HepG2 (cell line): ENCODE measurements around the gene EFS. TPM values are rescaled to one million over a fixed set of nuclear protein-coding genes. Genes with fewer than 3 reads are reported as not detected.

Experiments used
- DNMT3B ChIP-seq: conservative IDR thresholded peaks from 2 replicates; pipeline ENCODE4 v1.6.1; 2016; ENCODE audit warnings: missing biosample characterization, control low read depth
- GABPB1 ChIP-seq: IDR thresholded peaks from 2 replicates; pipeline ENCODE4 v1.6.1; 2016; ENCODE audit warnings: mild to moderate bottlenecking, missing genetic modification reagents, moderate library complexity, missing compliant biosample characterization
- GATAD2A ChIP-seq: IDR thresholded peaks from 2 replicates; pipeline ENCODE4 v1.6.1; 2016
- HDAC1 ChIP-seq: sonication (generic); formaldehyde crosslinking; IDR thresholded peaks from 2 replicates; pipeline ENCODE4 v1.5.1; 2020; ENCODE audit warnings: mild to moderate bottlenecking, missing genetic modification reagents
- HNRNPK ChIP-seq: fragments of 200-400 bp; formaldehyde crosslinking; IDR thresholded peaks from 2 replicates; pipeline ENCODE4 v1.6.1; 2018; ENCODE audit warnings: low read length, low read depth, moderate library complexity, mild to moderate bottlenecking; ENCODE audit not compliant: poor library complexity, severe bottlenecking
- HNRNPLL ChIP-seq: fragments of 200-400 bp; formaldehyde crosslinking; IDR thresholded peaks from 2 replicates; pipeline ENCODE4 v1.6.1; 2017; ENCODE audit warnings: mild to moderate bottlenecking, low read depth, low read length; ENCODE audit not compliant: poor library complexity, severe bottlenecking
- KDM6A ChIP-seq: IDR thresholded peaks from 2 replicates; pipeline ENCODE4 v1.6.1; 2016; ENCODE audit warnings: low read depth
- MATR3 ChIP-seq: sonication (generic); formaldehyde crosslinking; IDR thresholded peaks from 2 replicates; pipeline ENCODE4 v1.4.0; 2020; ENCODE audit warnings: missing genetic modification reagents
- NR2F2 ChIP-seq: IDR thresholded peaks from 2 replicates; pipeline ENCODE4 v1.6.1; 2012; ENCODE audit warnings: low read depth, inconsistent platforms, borderline replicate concordance
- PRDM15 ChIP-seq: sonication (generic); formaldehyde crosslinking; IDR thresholded peaks from 2 replicates; pipeline ENCODE4 v1.4.0; 2020; ENCODE audit warnings: missing genetic modification reagents
- RORA ChIP-seq: sonication (generic); formaldehyde crosslinking; IDR thresholded peaks from 2 replicates; pipeline ENCODE4 v1.5.0; 2020; ENCODE audit warnings: mild to moderate bottlenecking, missing genetic modification reagents, moderate library complexity
- SMYD3 ChIP-seq: sonication (generic); formaldehyde crosslinking; IDR thresholded peaks from 2 replicates; pipeline ENCODE4 v1.8.1; 2023; ENCODE audit warnings: mild to moderate bottlenecking, missing genetic modification reagents
- SNAI1 ChIP-seq: sonication (generic); formaldehyde crosslinking; IDR thresholded peaks from 2 replicates; pipeline ENCODE4 v1.5.0; 2020; ENCODE audit warnings: mild to moderate bottlenecking, missing genetic modification reagents, borderline replicate concordance
- TCF7 ChIP-seq: sonication (generic); IDR thresholded peaks from 2 replicates; pipeline ENCODE4 v1.6.1; 2016; ENCODE audit warnings: antibody characterized with exemption, low read depth
- YY1 ChIP-seq: IDR thresholded peaks from 2 replicates; pipeline ENCODE4 v1.6.1; 2011; ENCODE audit warnings: low read length, low read depth, moderate library complexity, mild to moderate bottlenecking; ENCODE audit not compliant: insufficient read depth, insufficient replicate concordance
- ZNF136 ChIP-seq: sonication (generic); formaldehyde crosslinking; IDR thresholded peaks from 2 replicates; pipeline ENCODE4 v1.8.1; 2022; ENCODE audit warnings: low read depth, mild to moderate bottlenecking, moderate library complexity, missing genetic modification reagents
- ZNF615 ChIP-seq: sonication (generic); formaldehyde crosslinking; IDR thresholded peaks from 2 replicates; pipeline ENCODE4 v1.5.0; 2020; ENCODE audit warnings: mild to moderate bottlenecking, missing genetic modification reagents, borderline replicate concordance
- ZNF639 ChIP-seq: conservative IDR thresholded peaks from 2 replicates; pipeline ENCODE4 v1.6.1; 2018; ENCODE audit warnings: missing genetic modification reagents
- ZNF703 ChIP-seq: sonication (generic); formaldehyde crosslinking; IDR thresholded peaks from 2 replicates; pipeline ENCODE4 v1.5.1; 2020; ENCODE audit warnings: missing genetic modification reagents, mild to moderate bottlenecking, moderate library complexity, borderline replicate concordance
- ZNF768 ChIP-seq: sonication (generic); formaldehyde crosslinking; IDR thresholded peaks from 2 replicates; pipeline ENCODE4 v1.4.0; 2020; ENCODE audit warnings: missing genetic modification reagents
- ZNF773 ChIP-seq: sonication (generic); formaldehyde crosslinking; IDR thresholded peaks from 2 replicates; pipeline ENCODE4 v1.4.0; 2020; ENCODE audit warnings: missing genetic modification reagents, borderline replicate concordance
- ZNF878 ChIP-seq: sonication (generic); formaldehyde crosslinking; IDR thresholded peaks from 2 replicates; pipeline ENCODE4 v1.8.1; 2023; ENCODE audit warnings: mild to moderate bottlenecking, missing genetic modification reagents, moderate library complexity
- ZNF879 ChIP-seq: sonication (generic); formaldehyde crosslinking; IDR thresholded peaks from 2 replicates; pipeline ENCODE4 v1.8.1; 2023; ENCODE audit warnings: missing genetic modification reagents
- polyA plus RNA-seq, 8 experiments: library from polyadenylated mRNA; depleted of rRNA in 3 of 8; stranded (reverse) in 7 of 8; unstranded in 1 of 8; fragments of >200 nt; fragmentation: Illumina TruSeq in 4 of 8; extraction: Trizol in 4 of 8; gene quantifications; 2 replicates each; pipeline versions ENCODE4 v1.2.1 to v1.2.3, GENCODE V29; 2011 to 2016; ENCODE audit warnings: low read depth in 4 of 8, missing spikeins in 1 of 8, mixed read lengths in 1 of 8; ENCODE audit not compliant: insufficient read depth in 1 of 8
- total RNA-seq, 5 experiments: library from RNA; depleted of rRNA; stranded (reverse); fragments of >200 nt; fragmentation: Illumina TruSeq; extraction: Trizol; gene quantifications; 2 replicates each; pipeline ENCODE4 v1.2.3, GENCODE V29; 2016; ENCODE audit warnings: low read depth in 1 of 5
- TF ChIP-seq, protein P1 (sequence below): sonication (generic); formaldehyde crosslinking; IDR thresholded peaks from 2 replicates; pipeline ENCODE4 v1.8.1; 2023; ENCODE audit warnings: mild to moderate bottlenecking, missing genetic modification reagents, borderline replicate concordance

Gene EFS
- total and polyA plus RNA-seq, 2 of the 13 experiments (the other 11 are each of a cell fraction or from before 2014, with no cell fraction given) = not detected

DNA sequence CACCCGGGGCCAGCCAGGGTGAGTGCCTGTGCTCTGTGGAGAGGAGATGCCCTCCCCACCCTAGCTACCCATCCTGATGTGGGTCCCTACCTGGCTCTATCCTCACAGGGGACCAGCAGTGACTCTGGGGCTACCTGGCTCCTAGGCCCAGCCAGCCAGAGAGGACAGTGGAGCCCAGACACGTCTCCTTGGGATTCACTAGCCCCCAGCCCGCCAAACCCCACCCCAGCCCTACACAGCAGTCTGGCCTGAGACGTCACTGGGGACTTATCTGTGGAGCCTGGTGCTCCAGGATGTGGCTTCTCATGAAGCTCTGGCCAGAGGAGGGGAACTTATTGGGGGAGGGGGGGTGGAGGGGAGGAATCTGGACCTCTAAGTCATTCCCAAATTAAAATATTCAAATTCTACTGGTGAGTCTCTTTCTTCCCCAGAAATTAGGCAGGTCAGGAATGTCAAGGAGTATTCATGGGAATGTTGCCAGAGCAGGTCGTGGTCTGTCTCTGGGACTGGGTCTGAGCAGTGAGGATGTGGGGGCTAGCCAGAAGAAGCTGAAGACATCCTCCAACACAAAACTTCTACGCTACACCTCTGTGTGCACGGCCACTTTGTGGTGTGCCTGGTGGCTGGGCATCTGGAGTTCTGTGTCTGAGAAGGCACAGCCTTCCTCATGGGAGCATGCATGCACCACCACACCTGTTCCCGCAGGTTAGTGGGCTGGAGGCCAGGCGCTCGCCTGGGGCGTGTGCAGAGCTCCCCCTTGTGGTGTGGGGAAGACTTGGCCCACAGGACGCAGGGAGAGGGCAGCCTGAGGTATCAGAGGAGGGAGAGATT is 14.6 kb upstream of the EFS start (continued):
- TF ChIP-seq PRDM15 (CRISPR knock-in tag) (no peak), HNRNPK (no peak), SMYD3 (no peak), ZNF615 (CRISPR knock-in tag) (no peak), HNRNPLL (peak; percentile 39), GATAD2A (no peak; the same call in 1 of the 2 replicates), ZNF768 (CRISPR knock-in tag) (peak; percentile 64; the same call in 1 of the 2 replicates), ZNF639 (CRISPR knock-in tag) (no peak; the same call in 1 of the 2 replicates), DNMT3B (CRISPR knock-in tag) (no peak), YY1 (no peak), ZNF773 (CRISPR knock-in tag) (no peak; the same call in 1 of the 2 replicates), SNAI1 (CRISPR knock-in tag) (no peak), NR2F2 (no peak), TCF7 (no peak), GABPB1 (CRISPR knock-in tag) (peak; percentile 59), HDAC1 (no peak), ZNF136 (CRISPR knock-in tag) (no peak), ZNF878 (CRISPR knock-in tag) (no peak), MATR3 (CRISPR knock-in tag) (no peak), KDM6A (no peak), ZNF703 (CRISPR knock-in tag) (no peak), ZNF879 (CRISPR knock-in tag) (no peak), RORA (CRISPR knock-in tag) (no peak)
- TF ChIP-seq, protein P1, sequence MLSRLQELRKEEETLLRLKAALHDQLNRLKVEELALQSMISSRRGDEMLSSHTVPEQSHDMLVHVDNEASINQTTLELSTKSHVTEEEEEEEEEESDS (CRISPR knock-in tag) = no peak
